Coronary artery (tissue), 2 donors: Measurements from ENCODE around the gene RPL12.
"Not testable (repeated sequence)": the region's sequence is repeated elsewhere in the genome, so short reads cannot be mapped to it uniquely, and the experiment has no call there.

Experiments used
- DNase-seq: peaks from one replicate; pipeline ENCODE4 v3.0.0-alpha.2; 2017; ENCODE audit warnings: low spot score
- H3K27ac ChIP-seq, 2 donors: fragments of 200-600 bp; sonication (generic); one replicate each; pipeline ENCODE4 v1.5.1; 2016 to 2019
- H3K4me3 ChIP-seq: fragments of 200-600 bp; sonication (generic); 2 replicates; pipeline ENCODE4 v1.5.1; 2016; ENCODE audit warnings: mild to moderate bottlenecking, moderate library complexity
- TF ChIP-seq, protein P1 (sequence below): fragments of 200-600 bp; sonication (generic); IDR thresholded peaks from one replicate; pipeline ENCODE4 v1.5.1; 2019; ENCODE audit warnings: antibody characterized with exemption

Gene RPL12

DNA sequence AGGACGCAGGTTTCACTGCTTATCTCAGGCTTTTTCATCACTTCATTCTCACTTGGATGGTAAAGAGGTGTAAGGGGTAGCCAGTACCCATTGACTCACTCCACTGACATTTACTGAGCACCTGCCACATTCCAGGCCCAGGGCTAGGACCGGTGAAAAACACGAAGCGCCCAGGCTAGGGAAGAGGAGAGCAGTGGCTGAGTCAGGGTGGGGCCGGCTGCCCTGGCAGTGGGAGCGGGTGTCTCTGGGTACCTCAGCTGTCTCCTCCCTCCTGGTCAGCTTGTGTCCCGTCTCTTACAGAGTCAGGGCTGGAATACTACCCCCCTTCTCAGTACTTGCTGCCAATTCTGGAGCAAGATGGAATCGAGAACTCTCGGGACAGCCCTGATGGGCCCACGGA is 22.3 kb upstream of the RPL12 start:
- Histone ChIP-seq H3K4me3 (no peak overlapping the region), H3K27ac (no peak overlapping the region)
- TF ChIP-seq, protein P1, sequence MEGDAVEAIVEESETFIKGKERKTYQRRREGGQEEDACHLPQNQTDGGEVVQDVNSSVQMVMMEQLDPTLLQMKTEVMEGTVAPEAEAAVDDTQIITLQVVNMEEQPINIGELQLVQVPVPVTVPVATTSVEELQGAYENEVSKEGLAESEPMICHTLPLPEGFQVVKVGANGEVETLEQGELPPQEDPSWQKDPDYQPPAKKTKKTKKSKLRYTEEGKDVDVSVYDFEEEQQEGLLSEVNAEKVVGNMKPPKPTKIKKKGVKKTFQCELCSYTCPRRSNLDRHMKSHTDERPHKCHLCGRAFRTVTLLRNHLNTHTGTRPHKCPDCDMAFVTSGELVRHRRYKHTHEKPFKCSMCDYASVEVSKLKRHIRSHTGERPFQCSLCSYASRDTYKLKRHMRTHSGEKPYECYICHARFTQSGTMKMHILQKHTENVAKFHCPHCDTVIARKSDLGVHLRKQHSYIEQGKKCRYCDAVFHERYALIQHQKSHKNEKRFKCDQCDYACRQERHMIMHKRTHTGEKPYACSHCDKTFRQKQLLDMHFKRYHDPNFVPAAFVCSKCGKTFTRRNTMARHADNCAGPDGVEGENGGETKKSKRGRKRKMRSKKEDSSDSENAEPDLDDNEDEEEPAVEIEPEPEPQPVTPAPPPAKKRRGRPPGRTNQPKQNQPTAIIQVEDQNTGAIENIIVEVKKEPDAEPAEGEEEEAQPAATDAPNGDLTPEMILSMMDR: no peak
- DNase-seq: no peak

DNA sequence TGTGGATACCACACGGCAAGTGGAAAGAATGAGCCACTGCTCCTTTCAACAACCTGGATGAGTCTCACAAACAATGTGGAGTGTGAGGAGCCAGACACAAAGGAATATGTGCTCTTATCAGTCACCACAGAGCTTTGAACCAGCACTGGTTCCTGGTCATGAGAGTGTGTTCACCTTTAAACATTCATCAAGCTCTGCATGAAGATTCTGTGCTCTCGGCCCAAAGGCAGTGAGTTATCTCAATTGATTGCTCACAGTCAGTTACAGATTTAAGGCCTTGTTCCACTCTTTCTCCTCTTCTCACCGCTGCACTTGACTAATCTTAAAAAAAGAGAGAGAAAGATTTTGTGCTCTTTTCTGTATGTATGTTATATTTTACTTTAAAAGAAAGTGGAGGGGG is 19.5 kb upstream of the RPL12 start:
- H3K4me3 ChIP-seq: no peak overlapping the region
- no peak overlapping the region for H3K27ac ChIP-seq
- no peak for DNase-seq
- TF ChIP-seq, protein P1: no peak

DNA sequence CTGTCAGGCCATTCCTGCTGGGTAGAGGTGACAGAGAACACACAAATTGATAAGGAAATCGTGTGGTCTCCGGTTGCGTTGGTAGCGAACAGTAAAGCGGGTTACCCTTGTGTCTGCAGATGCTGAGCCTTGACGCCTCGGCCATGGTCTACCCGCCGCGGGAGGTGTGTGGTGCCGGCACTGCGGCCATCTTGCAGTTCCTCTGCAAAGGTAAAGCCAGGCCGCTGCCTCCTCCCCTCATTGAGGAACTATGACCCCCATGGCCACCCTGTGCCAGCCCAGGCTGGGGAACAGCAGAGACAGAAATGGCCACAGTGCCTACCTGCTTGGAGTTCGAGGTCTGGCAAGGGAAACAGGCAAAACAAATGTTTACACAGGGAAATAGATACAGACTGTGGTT is 16.4 kb upstream of the RPL12 start:
- Histone ChIP-seq H3K27ac (no peak overlapping the region), H3K4me3 (no peak overlapping the region)
- DNase-seq: no peak
- TF ChIP-seq, protein P1: no peak

DNA sequence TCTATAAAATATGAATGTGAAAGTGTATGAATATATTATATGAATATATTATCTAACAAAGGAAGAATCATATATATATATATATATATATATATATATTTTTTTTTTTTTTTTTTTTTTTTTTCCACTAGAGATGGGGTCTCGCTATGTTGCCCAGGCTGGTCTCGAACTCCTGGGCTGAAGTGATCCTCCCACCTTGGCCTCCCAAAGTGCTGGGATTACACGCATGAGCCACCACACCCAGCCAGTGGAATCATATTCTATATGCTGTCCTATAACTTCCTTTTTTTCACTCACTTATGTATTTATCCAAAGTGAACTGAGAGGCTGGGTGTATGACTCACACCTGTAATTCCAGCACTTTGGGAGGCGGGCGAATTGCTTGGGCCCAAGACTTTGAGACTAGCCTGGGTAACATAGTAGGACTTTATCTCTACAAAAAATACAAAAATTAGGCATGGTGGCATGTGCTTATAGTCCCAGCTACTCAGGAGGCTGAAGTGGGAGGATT is 15.3 kb upstream of the RPL12 start:
- DNase-seq, H3K4me3 ChIP-seq, H3K27ac ChIP-seq: not testable (repeated sequence)

DNA sequence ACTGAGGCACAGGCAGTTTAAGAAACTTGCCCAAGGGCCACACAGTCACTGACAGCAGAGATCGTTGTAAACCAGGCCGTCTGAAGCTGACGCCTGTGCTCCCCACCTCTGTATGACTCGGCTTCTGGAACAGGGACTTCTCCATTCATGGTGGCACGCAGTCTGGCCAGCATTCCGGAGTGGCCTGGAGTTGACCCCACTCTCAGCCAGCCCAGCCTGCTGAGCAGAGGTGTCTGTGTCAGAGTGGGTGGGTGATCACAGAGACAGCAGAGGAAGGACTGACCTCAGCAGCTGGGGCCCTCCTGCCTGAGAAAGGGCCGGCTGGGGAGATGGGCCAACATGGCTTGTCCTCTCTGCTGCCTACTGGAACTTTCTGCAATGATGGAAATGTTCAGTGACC is 12.7 kb upstream of the RPL12 start:
- Histone ChIP-seq H3K4me3 (no peak overlapping the region), H3K27ac (no peak overlapping the region)
- TF ChIP-seq, protein P1: no peak
- DNase-seq: no peak

DNA sequence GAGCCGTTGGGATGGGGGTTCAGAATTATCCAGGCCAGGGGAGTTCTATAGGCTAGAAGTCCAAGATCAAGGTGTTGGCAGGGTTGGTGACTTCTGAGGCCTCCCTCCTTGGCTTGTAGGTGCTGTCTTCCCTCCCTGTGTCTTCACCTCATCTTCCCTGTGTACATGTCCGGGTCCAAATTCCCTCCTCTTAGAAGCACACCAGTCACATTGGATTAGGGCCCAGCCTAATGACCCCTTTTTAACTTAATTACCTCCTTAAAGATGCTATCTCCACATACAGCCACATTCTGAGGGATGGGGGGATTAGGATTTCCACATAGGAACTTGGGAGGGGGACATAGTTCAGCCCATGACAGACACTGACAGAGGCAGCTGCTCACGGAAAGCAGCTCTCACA is 12.2 kb upstream of the RPL12 start:
- DNase-seq: no peak
- H3K27ac ChIP-seq: no peak overlapping the region
- TF ChIP-seq, protein P1: no peak
- no peak overlapping the region for H3K4me3 ChIP-seq

DNA sequence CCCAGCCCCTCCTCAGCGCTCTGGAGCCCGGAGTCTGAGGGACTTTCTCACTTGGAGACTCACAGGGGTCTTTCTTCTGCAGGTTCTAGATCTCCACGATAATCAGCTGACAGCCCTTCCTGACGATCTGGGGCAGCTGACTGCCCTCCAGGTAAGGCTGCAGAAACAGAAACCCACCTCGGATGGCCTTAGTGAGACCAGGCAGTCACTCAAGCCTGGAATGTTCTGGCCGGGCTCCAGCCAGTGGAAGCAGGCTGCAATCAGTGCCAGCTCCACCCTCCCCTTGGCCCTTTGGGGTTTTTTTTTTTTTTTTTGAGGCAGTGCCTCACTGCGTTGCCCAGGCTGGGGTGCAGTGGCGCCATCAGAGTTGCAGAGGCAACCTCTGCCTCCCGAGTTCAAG is 7.7 kb upstream of the RPL12 start:
- Histone ChIP-seq H3K27ac (no peak overlapping the region), H3K4me3 (no peak overlapping the region)
- TF ChIP-seq, protein P1: no peak
- no peak for DNase-seq
